OCI-LY1 (cell line): ENCODE data around the gene GPD2.
A peak's percentile ranks its signal among the peaks of the same experiment; 100 is the strongest.

Experiments
- H2AFZ ChIP-seq: fragments of 200-600 bp; sonication (generic), shearing (Covaris generic); 2 replicates; pipeline ENCODE4 v1.6.0; 2014; ENCODE audit warnings: antibody characterized with exemption, mild to moderate bottlenecking, low read length
- H3F3A ChIP-seq: fragments of 200-600 bp; sonication (generic), shearing (Covaris generic); 2 replicates; pipeline ENCODE4 v1.6.0; 2014; ENCODE audit warnings: mild to moderate bottlenecking, antibody characterized with exemption, low read length, moderate library complexity; ENCODE audit not compliant: insufficient read depth
- H3K27ac ChIP-seq: fragments of 200-600 bp; sonication (generic); 2 replicates; pipeline ENCODE4 v1.5.1; 2014; ENCODE audit warnings: low read length, mixed run types, mild to moderate bottlenecking, low read depth; ENCODE audit not compliant: poor library complexity, severe bottlenecking
- H3K27me3 ChIP-seq: fragments of 200-600 bp; sonication (generic); 2 replicates; pipeline ENCODE4 v1.6.0; 2014; ENCODE audit warnings: antibody characterized with exemption, mild to moderate bottlenecking, low read length, moderate library complexity; ENCODE audit not compliant: insufficient read depth
- H3K36me3 ChIP-seq: fragments of 200-600 bp; sonication (generic); 2 replicates; pipeline ENCODE4 v1.6.1; 2014; ENCODE audit warnings: mild to moderate bottlenecking, antibody characterized with exemption, low read length, moderate library complexity, mixed read lengths; ENCODE audit not compliant: insufficient read depth
- H3K4me1 ChIP-seq: fragments of 200-600 bp; sonication (generic); 2 replicates; pipeline ENCODE4 v1.5.1; 2014; ENCODE audit warnings: mild to moderate bottlenecking, low read length, moderate library complexity; ENCODE audit not compliant: insufficient read depth, severe bottlenecking
- H3K4me2 ChIP-seq: fragments of 200-600 bp; sonication (generic), shearing (Covaris generic); 2 replicates; pipeline ENCODE4 v1.6.1; 2014; ENCODE audit warnings: low read length
- H3K4me3 ChIP-seq: fragments of 200-600 bp; sonication (generic); 2 replicates; pipeline ENCODE4 v1.5.1; 2014; ENCODE audit warnings: low read length, low read depth, mild to moderate bottlenecking, mixed read lengths; ENCODE audit not compliant: poor library complexity, severe bottlenecking
- H3K79me2 ChIP-seq: fragments of 200-600 bp; shearing (Covaris generic); 2 replicates; pipeline ENCODE4 v1.6.1; 2016; ENCODE audit warnings: mixed run types, low read length, mixed read lengths; ENCODE audit not compliant: insufficient read depth
- H3K9ac ChIP-seq: fragments of 200-600 bp; sonication (generic), shearing (Covaris generic); 2 replicates; pipeline ENCODE4 v1.6.1; 2014; ENCODE audit warnings: mild to moderate bottlenecking, low read length, mixed read lengths
- H3K9me2 ChIP-seq: fragments of 200-600 bp; sonication (generic), shearing (Covaris generic); 2 replicates; pipeline ENCODE4 v1.6.1; 2014; ENCODE audit warnings: low read depth, mild to moderate bottlenecking, low read length, mixed read lengths
- H3K9me3 ChIP-seq: fragments of 200-600 bp; shearing (Covaris generic); 2 replicates; pipeline ENCODE4 v1.6.1; 2014; ENCODE audit warnings: low read length, mixed read lengths
- H4K20me1 ChIP-seq: fragments of 200-600 bp; sonication (generic), shearing (Covaris generic); 2 replicates; pipeline ENCODE4 v1.6.0; 2016; ENCODE audit warnings: mild to moderate bottlenecking, low read length; ENCODE audit not compliant: insufficient read depth
- CTCF ChIP-seq: fragments of 200-600 bp; sonication (generic), shearing (Covaris generic); IDR thresholded peaks from 2 replicates; pipeline ENCODE4 v1.5.1; 2017; ENCODE audit warnings: mild to moderate bottlenecking, antibody characterized with exemption, low read length, moderate library complexity, mixed read lengths
- EZH2 ChIP-seq: fragments of 200-600 bp; sonication (generic), shearing (Covaris generic); IDR thresholded peaks from 2 replicates; pipeline ENCODE4 v1.8.0; 2017; ENCODE audit warnings: borderline replicate concordance, mixed run types, mild to moderate bottlenecking, antibody characterized with exemption, low read length, moderate library complexity, mixed read lengths

Gene GPD2

DNA sequence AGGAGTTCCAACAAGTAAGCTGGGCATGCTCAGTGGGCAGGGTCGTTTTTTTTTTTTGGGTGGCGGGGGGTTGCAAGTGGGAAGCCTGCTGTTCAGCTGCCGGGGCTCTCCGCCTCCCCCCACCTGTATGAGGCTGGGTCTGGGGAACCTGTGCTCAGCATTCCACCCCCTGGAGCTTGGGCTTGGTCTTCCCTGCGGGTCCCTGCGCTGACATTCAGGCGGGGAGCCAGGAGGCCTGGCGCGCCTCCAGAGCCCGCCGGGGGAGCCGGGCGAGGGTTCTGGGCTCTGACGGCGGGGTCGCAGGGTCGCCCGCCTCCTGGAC is 822 bp upstream of the GPD2 start:
- Histone ChIP-seq H3K9me3 (no peaks in the 10 kb centered on the region), H3K27ac (no peak overlapping the region), H3K4me3 (peak overlapping the region; percentile 70), H3K4me2 (peak overlapping the region; percentile 88), H3K9ac (peak overlapping the region; percentile 73), H3K9me2 (no peaks in the 10 kb centered on the region), H3F3A (no peaks in the 10 kb centered on the region), H3K27me3 (no peaks in the 10 kb centered on the region), H3K4me1 (peaks cover 23% of the 10 kb centered on the region), H4K20me1 (no peaks in the 10 kb centered on the region), H2AFZ (no peak overlapping the region), H3K79me2 (no peaks in the 10 kb centered on the region), H3K36me3 (no peaks in the 10 kb centered on the region)
- TF ChIP-seq EZH2: no peak
- TF ChIP-seq CTCF: no peak

DNA sequence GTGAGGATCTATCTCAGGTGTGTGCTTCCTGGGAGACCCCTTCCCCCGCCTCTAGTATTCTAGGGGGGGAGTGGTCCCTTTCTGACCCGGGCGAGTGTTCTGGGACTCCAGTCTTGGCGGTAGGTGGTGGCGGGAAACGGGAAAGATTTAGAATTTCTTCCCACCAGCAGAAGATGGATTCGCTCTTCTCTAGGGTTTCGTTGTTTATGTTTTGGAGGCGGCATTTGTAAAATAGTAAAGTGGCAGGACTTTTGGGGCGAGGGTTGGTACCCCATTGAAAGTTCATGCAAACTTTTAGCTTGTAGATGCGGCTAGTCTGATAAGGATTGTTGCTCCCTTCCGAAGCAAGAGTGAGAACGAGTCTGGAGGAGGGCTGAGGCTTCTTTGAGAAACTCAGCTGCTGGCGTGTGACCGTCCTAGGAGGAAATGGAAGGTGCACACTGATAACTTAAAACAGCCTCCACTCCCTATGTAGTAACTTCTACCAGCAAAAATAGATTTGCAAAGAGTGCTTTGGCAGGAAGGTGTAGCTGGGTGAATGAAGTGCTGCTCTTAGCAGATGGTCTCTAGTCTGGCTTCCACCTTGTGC is 412 bp downstream of the GPD2 start:
- Histone ChIP-seq H3K27ac (no peak overlapping the region), H3K4me2 (peak overlapping the region; percentile 88), H3K9me2 (no peaks in the 10 kb centered on the region)

DNA sequence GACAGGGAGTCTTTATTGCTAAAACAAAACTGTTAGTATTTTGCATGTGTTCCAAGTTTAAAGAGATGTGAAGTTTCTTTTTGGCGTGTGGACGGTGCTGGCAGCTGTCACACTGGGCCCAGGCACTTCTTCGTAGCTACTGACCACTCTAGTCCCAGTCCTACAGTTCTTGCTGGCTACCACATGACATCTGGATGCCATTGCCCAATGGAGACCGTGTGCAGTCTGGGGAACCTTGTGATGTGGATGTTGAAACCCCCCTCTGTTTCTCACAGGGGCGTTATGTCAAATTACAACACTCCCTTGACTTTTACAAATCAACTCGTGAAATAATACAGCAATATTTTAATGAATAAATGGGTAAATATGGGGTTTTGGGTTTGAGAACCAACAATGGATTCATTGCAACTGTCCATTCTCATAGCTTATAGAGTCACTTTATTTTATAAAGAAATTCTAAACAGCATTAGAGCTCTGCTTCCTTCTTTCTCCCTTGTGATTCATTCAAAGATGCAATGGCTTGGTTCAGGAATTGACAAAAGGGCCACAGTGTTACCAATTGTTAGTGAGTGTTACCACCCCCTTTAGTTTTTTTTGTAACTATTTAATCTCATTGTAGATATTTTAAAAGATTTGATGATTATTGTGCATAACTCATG is 1.2 kb downstream of the GPD2 start:
- Histone ChIP-seq H3K4me3 (peak overlapping the region; percentile 70), H3K79me2 (no peaks in the 10 kb centered on the region), H2AFZ (no peak overlapping the region), H3K4me2 (peak overlapping the region; percentile 88), H3K9ac (peak overlapping the region; percentile 73; the same call in 1 of the 2 replicates), H3K36me3 (no peaks in the 10 kb centered on the region), H3K9me2 (no peaks in the 10 kb centered on the region), H3F3A (no peaks in the 10 kb centered on the region), H3K27me3 (no peaks in the 10 kb centered on the region), H3K4me1 (peaks cover 23% of the 10 kb centered on the region), H3K27ac (no peak overlapping the region), H3K9me3 (no peaks in the 10 kb centered on the region), H4K20me1 (no peaks in the 10 kb centered on the region)
- TF ChIP-seq EZH2: no peak
- TF ChIP-seq CTCF: no peak

More for the DNA sequence above, 412 bp downstream of the GPD2 start:
- Histone ChIP-seq H3K9ac (peak overlapping the region; percentile 73), H3K36me3 (no peaks in the 10 kb centered on the region), H2AFZ (peak overlapping the region; percentile 44; the same call in 1 of the 2 replicates), H3K27me3 (no peaks in the 10 kb centered on the region), H3K79me2 (no peaks in the 10 kb centered on the region), H3K4me1 (peaks cover 23% of the 10 kb centered on the region), H4K20me1 (no peaks in the 10 kb centered on the region), H3F3A (no peaks in the 10 kb centered on the region), H3K9me3 (no peaks in the 10 kb centered on the region), H3K4me3 (peak overlapping the region; percentile 70)
- TF ChIP-seq CTCF (no peak), EZH2 (no peak)
